Activated T-cell treated with anti-CD3 and anti-CD28 coated beads for 1 hour (primary cell): ENCODE results near the gene ADAM8.

ENCODE experiments used
- DNase-seq: peaks from one replicate; pipeline ENCODE4 v3.0.0-alpha.2; 2020; ENCODE audit warnings: low read depth

The ADAM8 gene

DNA sequence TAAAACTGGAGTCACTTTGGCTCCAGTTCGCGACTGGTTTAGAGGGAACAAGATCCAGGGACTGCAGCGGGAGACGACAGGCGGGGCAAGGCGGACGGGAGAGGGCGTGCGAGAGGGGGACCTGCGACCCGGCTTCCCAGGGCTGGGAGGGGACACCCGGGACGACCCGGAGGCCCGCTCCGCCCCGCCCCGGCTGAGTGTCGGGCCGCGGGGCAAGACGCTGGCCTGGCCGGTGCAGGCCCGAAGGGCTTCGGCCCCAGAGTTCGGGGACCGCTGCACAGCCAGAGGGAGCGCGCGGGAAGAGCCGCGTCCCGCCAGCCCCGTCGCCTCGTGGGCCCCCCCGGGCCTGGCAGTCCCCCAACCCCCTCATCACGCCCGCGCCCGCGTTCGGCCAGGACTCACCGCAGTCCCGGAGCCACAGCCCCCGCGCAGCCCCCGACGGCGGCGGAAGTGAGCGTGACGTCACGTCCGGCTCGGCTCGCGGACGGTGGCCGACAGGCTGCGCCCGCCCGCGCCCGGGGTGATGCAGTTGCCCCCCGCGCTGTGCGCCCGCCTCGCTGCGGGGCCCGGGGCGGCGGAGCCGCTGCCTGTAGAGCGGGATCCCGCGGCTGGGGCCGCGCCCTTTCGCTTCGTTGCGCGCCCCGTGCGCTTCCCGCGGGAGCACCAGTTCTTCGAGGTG, 31.9 kb upstream of the ADAM8 start, which contains the start of the genes TUBGCP2 and ZNF511:
Gene TUBGCP2, minus strand, starts transcription at position 452 of the 679 bp plus-strand sequence. CDS start 5,931 bp downstream, outside the sequence.
Gene ZNF511, plus strand, starts transcription at position 494 of the 679 bp plus-strand sequence. Its CDS starts 30 bp downstream, at position 524.
- DNase-seq = peak; percentile 82

DNA sequence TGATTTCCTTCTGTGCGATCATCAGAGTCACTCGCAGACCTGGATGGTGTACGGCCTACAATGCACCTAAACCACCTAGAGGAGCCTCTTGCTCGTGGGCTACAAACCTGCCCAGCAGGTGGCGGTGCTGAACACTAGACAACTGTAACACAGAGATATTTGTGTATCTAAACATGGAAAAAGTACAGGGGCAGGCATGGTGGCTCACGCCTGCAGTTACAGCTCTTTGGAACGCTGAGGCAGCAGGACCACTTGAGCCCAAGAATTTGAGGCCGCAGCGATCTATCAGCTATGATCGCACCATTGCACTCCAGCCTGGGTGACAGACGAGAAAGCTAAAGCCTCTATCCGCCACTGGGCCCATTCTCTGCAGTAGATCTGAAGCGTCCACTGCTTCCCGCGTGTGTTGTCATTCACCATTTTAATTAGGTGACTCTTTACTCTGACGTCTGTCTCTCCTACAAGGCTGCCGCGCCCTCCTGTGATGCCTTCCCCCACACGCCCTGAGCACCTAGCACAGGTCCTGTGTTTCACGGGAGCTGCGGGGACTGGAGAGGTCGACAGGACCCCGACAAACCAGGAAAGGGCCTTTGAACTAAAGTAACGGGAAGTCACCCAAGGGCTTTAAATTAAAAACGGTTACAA, 31.2 kb upstream of the ADAM8 start:
- peak; percentile 84 for DNase-seq

DNA sequence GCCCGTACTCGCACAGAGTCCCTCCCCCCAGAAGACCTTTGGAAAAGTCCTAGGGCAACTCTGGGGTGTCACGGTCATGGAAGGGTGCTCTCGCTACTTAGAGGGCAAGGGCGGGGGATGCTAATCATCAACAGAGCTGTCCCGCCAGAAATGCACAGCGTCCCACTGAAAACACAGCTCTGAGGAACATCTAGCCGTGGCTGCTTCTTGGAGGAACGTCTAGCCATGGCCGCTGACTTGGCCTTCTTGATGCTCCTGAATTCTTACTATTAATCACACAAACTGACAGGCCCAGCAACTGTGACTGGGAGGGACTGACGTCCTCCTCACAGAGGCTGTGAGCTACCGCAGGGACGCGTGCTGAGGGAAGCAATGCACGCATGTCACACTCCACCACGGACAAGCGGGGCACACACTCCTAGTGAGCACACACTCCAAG, 30.3 kb upstream of the ADAM8 start:
- no peak for DNase-seq

DNA sequence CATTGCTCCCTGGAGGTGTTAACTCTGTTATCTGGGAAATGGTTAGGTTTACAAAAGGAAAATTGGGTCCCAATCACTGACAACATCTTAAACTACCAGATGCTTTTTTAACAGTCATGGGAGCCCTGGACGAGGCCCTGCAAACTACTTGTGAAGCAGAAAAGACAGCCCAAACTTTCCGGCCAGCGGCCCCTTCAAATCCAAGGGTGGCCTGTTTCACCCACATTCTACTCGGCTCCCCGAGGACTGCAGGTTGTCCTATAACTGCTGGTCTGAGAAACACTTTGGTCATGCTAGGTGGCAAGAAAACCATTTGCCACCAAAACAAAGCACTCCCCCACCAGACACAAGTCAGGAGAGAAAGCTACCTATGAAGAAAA, 29.4 kb upstream of the ADAM8 start:
- DNase-seq = no peak

DNA sequence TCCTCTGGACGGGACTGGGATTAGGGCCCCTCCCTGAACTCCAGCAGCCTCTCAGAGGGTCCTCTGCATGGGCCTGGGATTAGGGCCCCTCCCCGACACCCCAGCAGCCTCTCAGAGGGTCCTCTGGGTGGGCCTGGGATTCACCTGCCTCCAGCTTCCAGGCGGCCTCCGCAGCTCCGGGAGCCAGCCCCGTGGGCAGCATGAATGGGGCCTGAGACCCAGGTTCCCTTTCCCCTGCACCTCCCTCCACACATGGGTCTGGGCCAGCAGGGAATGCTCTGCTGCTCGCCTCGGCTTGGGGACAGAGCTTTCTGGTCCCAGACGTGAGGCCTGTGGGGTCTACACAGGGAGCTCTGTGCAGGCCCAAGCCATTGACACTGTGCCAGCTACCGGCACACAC, 26.5 kb upstream of the ADAM8 start:
- DNase-seq = no peak

DNA sequence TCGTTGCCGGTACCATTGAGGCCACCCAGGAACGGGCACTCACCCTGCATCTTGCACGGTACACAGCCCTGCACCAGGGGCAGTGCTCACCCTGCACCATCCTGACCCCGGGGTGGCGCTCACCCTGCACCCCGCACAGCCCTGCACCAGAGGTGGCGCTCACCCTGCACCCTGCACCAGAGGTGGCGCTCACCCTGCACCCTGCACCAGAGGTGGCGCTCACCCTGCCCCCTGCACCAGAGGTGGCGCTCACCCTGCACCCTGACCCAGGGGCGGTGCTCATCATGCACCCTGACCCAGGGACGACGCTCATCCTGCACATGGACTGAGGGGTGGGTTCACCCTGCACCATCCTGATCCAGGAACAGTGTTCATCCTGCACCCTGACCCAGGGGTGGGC, 25.6 kb upstream of the ADAM8 start:
- DNase-seq = no peak

GRCh38 chr10:133299738-133300137, 23.1 kb upstream of the ADAM8 start:
- DNase-seq = no peak

DNA sequence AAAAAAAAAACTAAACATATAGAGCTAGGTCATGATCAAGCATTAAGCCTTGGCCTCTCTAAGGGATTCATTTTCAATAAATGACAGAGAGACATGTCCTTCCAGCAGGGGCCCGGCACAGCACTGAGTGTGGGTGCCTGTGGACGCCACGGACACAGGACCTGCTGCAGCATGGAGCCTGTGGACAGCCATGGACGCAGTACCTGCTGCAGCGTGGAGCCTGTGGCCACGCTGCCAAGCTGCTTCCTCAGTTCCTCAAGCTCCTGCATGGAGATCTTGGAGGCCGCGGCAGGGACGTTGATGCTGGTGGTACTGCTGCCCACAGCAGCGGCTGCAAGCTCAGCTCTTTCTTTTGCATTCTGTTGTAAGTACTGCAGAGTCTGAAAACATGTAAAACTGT, 22.6 kb upstream of the ADAM8 start:
- DNase-seq = no peak

GRCh38 chr10:133298466-133298865, 21.8 kb upstream of the ADAM8 start:
- DNase-seq = no peak

DNA sequence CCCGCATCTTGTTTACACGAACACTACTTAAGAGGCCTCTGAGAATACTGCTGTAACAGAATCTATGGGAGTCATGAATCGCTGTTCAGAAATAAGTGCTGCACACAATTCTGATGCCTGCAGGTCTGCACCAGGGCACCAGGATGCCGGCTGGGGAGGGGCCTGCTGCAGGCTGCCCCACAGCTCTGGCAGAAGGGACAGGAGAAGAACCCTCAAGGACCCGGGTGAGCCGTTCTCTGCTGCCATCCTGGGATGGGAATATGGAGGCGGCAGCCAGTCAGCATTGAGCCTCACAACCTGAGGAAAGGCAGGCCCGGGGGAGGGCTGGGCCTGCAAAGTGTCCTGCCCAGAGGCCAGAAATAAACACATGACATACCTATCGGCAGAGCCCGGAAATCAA, 20.8 kb upstream of the ADAM8 start:
- no peak for DNase-seq

DNA sequence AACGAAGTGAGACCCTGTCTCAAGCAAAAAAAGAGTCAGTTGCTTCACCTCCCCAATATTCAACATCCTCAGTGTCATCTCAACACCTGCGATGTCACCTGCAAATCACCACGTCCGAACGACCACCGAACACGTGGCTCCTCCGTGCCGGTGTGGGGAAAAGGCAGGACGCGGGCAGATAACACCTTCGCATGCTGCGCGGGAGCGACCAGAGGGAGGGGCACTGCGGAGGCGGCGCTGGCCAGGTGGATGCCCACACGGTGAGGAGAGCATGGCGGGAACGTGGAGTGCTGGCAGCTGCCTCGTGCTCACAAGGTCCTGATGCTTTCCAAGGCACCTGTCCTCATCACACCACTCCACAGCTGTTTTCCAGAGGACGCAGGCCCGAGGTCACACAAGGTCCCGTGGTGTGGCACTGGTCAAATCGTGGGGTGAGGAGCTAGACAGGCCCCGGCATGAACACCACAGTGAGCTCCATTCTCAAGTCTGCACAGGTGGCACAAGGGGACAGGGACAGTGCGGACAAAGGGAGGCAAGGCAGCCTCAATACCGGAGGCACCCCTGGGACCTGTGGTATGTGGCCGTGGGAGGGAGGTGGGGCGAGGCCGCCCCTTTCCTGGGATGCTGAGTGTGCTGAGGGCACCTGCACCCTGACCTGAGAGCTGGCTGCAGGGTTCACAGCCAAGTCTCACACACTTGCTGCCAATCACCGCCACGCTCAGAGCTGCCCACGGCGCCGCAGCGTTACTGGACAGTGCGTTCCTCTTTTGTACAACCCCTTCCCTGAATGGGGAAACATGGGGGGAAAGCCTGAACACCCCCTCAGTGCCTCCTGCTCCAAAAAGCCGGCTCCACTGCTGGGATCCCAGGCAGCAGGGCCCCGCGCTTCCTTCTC, 19.0 kb upstream of the ADAM8 start:
- DNase-seq = no peak

GRCh38 chr10:133294189-133294588, 17.5 kb upstream of the ADAM8 start:
- no peak for DNase-seq

- no peak for DNase-seq
Measured at GRCh38 chr10:133293810-133294119, 17.1 kb upstream of the ADAM8 start.

- no peak for DNase-seq
Measured at GRCh38 chr10:133292919-133293809, 16.5 kb upstream of the ADAM8 start.

DNA sequence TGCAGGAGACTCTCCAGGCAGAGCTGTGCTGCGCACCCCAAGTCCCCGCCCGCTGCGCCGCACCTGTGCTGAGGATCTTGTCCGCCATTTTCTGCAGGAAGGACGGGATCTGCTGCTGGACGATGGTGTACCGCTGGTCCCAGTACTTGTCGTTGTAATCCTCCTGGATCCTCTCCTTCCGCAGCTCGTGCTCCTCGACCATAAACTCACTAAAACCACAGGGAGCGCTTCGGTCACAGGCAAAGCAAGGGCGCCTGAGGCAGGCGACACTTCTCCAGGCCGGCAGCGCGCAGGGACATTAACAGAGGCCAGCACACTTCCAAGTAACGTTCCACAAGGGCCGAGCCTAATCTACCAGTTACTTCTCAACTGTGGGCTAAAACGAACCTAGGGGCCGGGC, 13.1 kb upstream of the ADAM8 start:
- DNase-seq = no peak

- DNase-seq = no peak
Measured at GRCh38 chr10:133287832-133288500, 11.3 kb upstream of the ADAM8 start.

DNA sequence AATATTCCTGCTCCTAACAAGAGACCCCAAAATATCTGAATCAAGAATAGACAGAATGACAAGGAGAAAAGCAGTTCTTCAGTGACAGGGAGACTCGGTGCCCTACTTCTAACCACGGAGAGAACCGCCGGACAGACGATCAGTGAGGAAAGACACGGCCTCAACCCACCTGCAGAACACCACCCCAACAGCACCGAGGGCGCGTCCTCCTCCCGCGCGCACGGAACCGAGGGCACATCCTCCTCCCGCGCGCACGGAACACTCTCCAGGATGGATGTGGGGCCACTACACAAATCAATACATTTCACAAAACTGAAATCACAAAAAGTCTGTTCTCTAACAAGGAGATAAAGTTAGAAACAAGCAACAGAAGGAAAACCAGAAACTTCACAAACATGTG, 9.7 kb upstream of the ADAM8 start:
- DNase-seq = no peak

GRCh38 chr10:133285217-133285616, 8.5 kb upstream of the ADAM8 start:
- no peak for DNase-seq

DNA sequence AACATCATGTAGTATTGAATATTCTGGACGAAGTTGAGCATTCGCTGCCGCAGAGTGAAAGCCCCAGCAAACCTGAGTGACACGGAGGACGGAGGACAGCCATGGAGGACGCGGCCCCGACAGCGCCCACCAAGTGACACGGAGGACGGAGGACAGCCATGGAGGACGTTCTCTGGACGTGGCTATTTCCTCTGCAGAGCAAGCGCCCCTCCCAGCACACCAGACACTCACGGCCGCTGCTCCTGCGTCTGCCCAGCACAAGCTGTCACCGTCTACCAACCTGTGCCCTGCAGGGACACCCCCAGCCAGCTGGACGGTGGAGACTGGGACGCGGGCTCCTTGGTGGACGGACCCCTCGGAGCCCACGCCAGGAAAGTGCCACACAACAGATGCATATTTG, 7.3 kb upstream of the ADAM8 start:
- DNase-seq = no peak

GRCh38 chr10:133282846-133283390, 6.2 kb upstream of the ADAM8 start:
- no peak for DNase-seq
